K562 (cell line): ENCODE results near the gene ACHE. TPM values are rescaled to one million over a fixed set of nuclear protein-coding genes. Genes with fewer than 3 reads are reported as not detected.

Experiments used
- ELF1 ChIP-seq: fragments of 200-800 bp; sonication (Bioruptor generic); IDR thresholded peaks from 2 replicates; pipeline ENCODE4 v1.6.1; 2016; ENCODE audit warnings: missing genetic modification characterization, missing compliant biosample characterization
- ETS1 ChIP-seq: conservative IDR thresholded peaks from 2 replicates; pipeline ENCODE4 v1.6.1; 2011; ENCODE audit warnings: low read depth, mild to moderate bottlenecking, low read length; ENCODE audit not compliant: control insufficient read depth
- FOXA1 ChIP-seq: fragments of 450-650 bp; IDR thresholded peaks from 2 replicates; pipeline ENCODE4 v1.6.1; 2016; ENCODE audit warnings: mild to moderate bottlenecking, borderline replicate concordance
- FUS ChIP-seq: fragments of 200-400 bp; formaldehyde crosslinking; optimal IDR thresholded peaks from 2 replicates; pipeline ENCODE3; 2017; ENCODE audit warnings: low read depth, low read length
- HDAC3 ChIP-seq: fragments of 450-650 bp; IDR thresholded peaks from 2 replicates; pipeline ENCODE4 v1.6.1; 2018; ENCODE audit warnings: borderline replicate concordance, mild to moderate bottlenecking, moderate library complexity; ENCODE audit not compliant: partially characterized antibody
- ILK ChIP-seq: fragments of 450-650 bp; IDR thresholded peaks from 2 replicates; pipeline ENCODE4 v1.6.1; 2016; ENCODE audit warnings: missing genetic modification characterization, low read depth, mild to moderate bottlenecking, missing compliant biosample characterization, moderate library complexity, borderline replicate concordance
- NCOA4 ChIP-seq: fragments of 450-650 bp; IDR thresholded peaks from 2 replicates; pipeline ENCODE4 v1.6.1; 2018; ENCODE audit warnings: mild to moderate bottlenecking; ENCODE audit not compliant: partially characterized antibody
- PHB2 ChIP-seq: fragments of 450-650 bp; IDR thresholded peaks from 2 replicates; pipeline ENCODE4 v1.6.1; 2017; ENCODE audit warnings: low read depth
- TAF7 ChIP-seq: fragments of 450-650 bp; IDR thresholded peaks from 2 replicates; pipeline ENCODE4 v1.6.1; 2016; ENCODE audit warnings: missing genetic modification characterization, missing compliant biosample characterization
- TARDBP ChIP-seq: fragments of 450-650 bp; IDR thresholded peaks from 2 replicates; pipeline ENCODE4 v1.6.1; 2016
- TCF7L2 ChIP-seq: fragments of 150-350 bp; IDR thresholded peaks from 2 replicates; pipeline ENCODE4 v1.6.1; 2016; ENCODE audit warnings: low read depth, mild to moderate bottlenecking, low read length, moderate library complexity
- ZBTB17 ChIP-seq: fragments of 450-650 bp; formaldehyde crosslinking; IDR thresholded peaks from 2 replicates; pipeline ENCODE4 v1.4.0; 2020; ENCODE audit warnings: mild to moderate bottlenecking
- ZBTB43 ChIP-seq: sonication (generic); formaldehyde crosslinking; IDR thresholded peaks from 2 replicates; pipeline ENCODE4 v1.8.0; 2023; ENCODE audit warnings: mild to moderate bottlenecking, missing genetic modification reagents
- ZC3H4 ChIP-seq: sonication (generic); formaldehyde crosslinking; IDR thresholded peaks from 2 replicates; pipeline ENCODE4 v1.9.0; 2021; ENCODE audit warnings: missing genetic modification reagents, borderline replicate concordance
- ZNF347 ChIP-seq: fragments of 450-650 bp; formaldehyde crosslinking; IDR thresholded peaks from 2 replicates; pipeline ENCODE4 v1.4.0; 2020; ENCODE audit warnings: low read depth, mild to moderate bottlenecking, moderate library complexity
- ZNF384 ChIP-seq: IDR thresholded peaks from 2 replicates; pipeline ENCODE4 v1.6.1; 2012; ENCODE audit warnings: low read depth, low read length, improper control_type of control experiment
- polyA plus RNA-seq, 8 experiments: library from polyadenylated mRNA; depleted of rRNA in 4 of 8; stranded (reverse) in 5 of 8; unstranded in 3 of 8; fragments of >200 nt; fragmentation: Nextera tagmentation in 2 of 8; fragmentation: Illumina TruSeq in 1 of 8; extraction: Ambion mirVana in 2 of 8; extraction: Trizol in 1 of 8; gene quantifications; 2 replicates each; pipeline versions ENCODE4 v1.2.1 to v1.2.3, GENCODE V29; 2011 to 2014; ENCODE audit warnings: inconsistent platforms in 1 of 8, missing spikeins in 1 of 8
- total RNA-seq, 7 experiments: library from RNA; depleted of rRNA in 6 of 7; stranded (reverse); fragments of >200 nt in 6 of 7; fragmentation: Illumina TruSeq in 2 of 7; extraction: Trizol in 2 of 7; gene quantifications; 2 replicates each; pipeline versions ENCODE4 v1.2.1 to v1.2.3, GENCODE V29; 2011 to 2021; ENCODE audit warnings: low replicate concordance in 1 of 7
- TF ChIP-seq, protein P1 (sequence below): fragments of 250-450 bp; sonication (Bioruptor Pico); IDR thresholded peaks from 2 replicates; pipeline ENCODE4 v1.5.0; 2021; ENCODE audit warnings: mild to moderate bottlenecking, borderline replicate concordance
- TF ChIP-seq, protein P2 (sequence below): fragments of 250-450 bp; sonication (Bioruptor Pico); IDR thresholded peaks from 2 replicates; pipeline ENCODE4 v1.4.0; 2020

The ACHE gene
- total and polyA plus RNA-seq, 9 of the 15 experiments (the other 6 are each of a cell fraction or from before 2014, with no cell fraction given), result 0.04 to 8.8 (median 1.9) TPM

- TF ChIP-seq HDAC3 (no peak), TCF7L2 (no peak), ZC3H4 (CRISPR knock-in tag) (no peak), ZBTB17 (CRISPR knock-in tag) (no peak), ELF1 (tag) (no peak), PHB2 (no peak), FUS (no peak), ZNF384 (peak; percentile 47; the same call in 1 of the 2 replicates), FOXA1 (no peak), ZNF347 (CRISPR knock-in tag) (no peak), ETS1 (no peak), ILK (tag) (no peak), ZBTB43 (CRISPR knock-in tag) (no peak), TAF7 (tag) (no peak), TARDBP (no peak), NCOA4 (peak; percentile 72)
- TF ChIP-seq, protein P1, sequence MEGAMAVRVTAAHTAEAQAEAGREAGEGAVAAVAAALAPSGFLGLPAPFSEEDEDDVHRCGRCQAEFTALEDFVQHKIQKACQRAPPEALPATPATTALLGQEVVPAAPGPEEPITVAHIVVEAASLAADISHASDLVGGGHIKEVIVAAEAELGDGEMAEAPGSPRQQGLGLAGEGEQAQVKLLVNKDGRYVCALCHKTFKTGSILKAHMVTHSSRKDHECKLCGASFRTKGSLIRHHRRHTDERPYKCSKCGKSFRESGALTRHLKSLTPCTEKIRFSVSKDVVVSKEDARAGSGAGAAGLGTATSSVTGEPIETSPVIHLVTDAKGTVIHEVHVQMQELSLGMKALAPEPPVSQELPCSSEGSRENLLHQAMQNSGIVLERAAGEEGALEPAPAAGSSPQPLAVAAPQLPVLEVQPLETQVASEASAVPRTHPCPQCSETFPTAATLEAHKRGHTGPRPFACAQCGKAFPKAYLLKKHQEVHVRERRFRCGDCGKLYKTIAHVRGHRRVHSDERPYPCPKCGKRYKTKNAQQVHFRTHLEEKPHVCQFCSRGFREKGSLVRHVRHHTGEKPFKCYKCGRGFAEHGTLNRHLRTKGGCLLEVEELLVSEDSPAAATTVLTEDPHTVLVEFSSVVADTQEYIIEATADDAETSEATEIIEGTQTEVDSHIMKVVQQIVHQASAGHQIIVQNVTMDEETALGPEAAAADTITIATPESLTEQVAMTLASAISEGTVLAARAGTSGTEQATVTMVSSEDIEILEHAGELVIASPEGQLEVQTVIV (CRISPR knock-in tag), result no peak
- TF ChIP-seq, protein P2, sequence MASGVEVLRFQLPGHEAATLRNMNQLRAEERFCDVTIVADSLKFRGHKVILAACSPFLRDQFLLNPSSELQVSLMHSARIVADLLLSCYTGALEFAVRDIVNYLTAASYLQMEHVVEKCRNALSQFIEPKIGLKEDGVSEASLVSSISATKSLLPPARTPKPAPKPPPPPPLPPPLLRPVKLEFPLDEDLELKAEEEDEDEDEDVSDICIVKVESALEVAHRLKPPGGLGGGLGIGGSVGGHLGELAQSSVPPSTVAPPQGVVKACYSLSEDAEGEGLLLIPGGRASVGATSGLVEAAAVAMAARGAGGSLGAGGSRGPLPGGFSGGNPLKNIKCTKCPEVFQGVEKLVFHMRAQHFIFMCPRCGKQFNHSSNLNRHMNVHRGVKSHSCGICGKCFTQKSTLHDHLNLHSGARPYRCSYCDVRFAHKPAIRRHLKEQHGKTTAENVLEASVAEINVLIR, result no peak
Observed at GRCh38 chr7:100840470-100841100, 55.1 kb downstream of the ACHE start (continued).
